Measurements from ENCODE around the gene MTOR. TPM values are rescaled to one million over a fixed set of nuclear protein-coding genes. Genes with fewer than 3 reads are reported as not detected.
A peak's percentile ranks its signal among the peaks of the same experiment; 100 is the strongest.
"Not testable (repeated sequence)": the region's sequence is repeated elsewhere in the genome, so short reads cannot be mapped to it uniquely, and the experiment has no call there.

The MTOR gene
- total RNA-seq, 2 experiments from 2014 or later: 40.7 to 45.4 TPM

DNA sequence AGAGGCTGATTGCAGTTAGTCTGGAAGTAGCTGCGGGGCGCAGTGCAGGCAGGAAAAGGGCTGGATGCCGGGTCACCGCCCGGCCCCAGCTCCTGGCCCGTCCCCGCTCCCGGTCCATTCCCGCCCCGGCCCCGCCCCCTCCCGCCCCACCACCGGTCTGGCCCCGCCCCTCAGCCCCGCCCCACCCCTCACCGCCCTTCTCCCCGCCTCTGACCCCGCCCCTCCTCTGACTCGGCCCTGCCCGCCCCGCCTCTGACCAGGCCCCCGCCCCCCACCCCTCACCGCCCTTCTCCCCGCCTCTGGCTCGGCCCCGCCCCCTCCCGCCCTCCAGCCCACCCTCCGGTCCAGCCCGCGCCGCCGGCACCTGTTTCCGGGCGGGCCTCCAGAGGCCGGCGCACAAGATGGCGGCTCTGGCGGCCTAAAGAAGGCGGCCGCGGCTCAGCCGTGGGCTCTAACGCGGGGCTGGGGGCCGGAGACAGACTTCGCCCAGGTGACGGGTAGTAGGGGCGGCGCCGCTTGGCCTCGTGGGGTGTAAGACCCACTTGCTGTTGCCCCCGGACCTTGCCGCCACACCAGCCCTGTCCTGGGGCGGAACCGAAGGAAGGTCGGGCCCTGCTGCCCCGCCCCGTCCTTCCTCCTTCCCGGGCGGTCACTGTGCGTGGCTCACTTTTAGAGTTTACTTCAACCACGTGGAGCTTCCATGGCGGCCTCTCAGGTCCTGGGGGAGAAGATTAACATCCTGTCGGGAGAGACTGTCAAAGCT is 10.7 kb upstream of the MTOR start, which contains the start of gene UBIAD1:
TSS of gene UBIAD1 (plus strand) at position 367 of the 763 bp plus-strand sequence. CDS start at position 701, 334 bp downstream.
- no peaks in the 10 kb centered on the region for H3K9me3 Mint-ChIP-seq
- peaks cover 27% of the 10 kb centered on the region for H3K4me1 Mint-ChIP-seq
- peak within 1 kb of the TSS; percentile 97 for H3K4me3 Mint-ChIP-seq
- peak; percentile 87 for DNase-seq
- H3K27ac Mint-ChIP-seq: peak within 1 kb of the TSS; percentile 92
- peak; percentile 89 for ATAC-seq (ENCODE audit: low read depth)
- no peaks in the 10 kb centered on the region for H3K27me3 Mint-ChIP-seq
- POLR2A ChIA-PET: interaction anchor here (0.6 to 2.9 kb wide), 9 partner anchors 9 to 637 kb away, joined by 3 to 32 read pairs (median 4); partner anchors contain the start of genes EXOSC10 and MTOR
- peaks cover 18% of the 10 kb centered on the region for H3K36me3 Mint-ChIP-seq

DNA sequence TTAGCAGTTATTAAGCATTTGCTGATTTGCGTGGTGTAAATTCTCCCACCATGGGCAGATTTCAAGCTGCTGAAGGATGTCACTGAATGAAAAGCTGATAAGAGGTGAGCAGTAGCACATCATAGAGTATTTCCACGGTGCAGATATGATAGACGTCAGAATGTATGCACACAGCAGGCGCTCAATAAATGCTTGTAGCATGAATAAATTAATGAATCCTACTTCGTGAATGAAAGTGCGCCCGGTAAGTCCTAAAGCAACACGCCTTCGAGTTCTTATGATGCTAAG is 10.1 kb upstream of the MTOR start:
- Mint-ChIP-seq H3K36me3 (peaks cover 15% of the 10 kb centered on the region), H3K4me3 (peak overlapping the region; percentile 71), H3K27me3 (no peaks in the 10 kb centered on the region), H3K27ac (peak overlapping the region; percentile 9), H3K9me3 (no peaks in the 10 kb centered on the region), H3K4me1 (peaks cover 26% of the 10 kb centered on the region)
- POLR2A ChIA-PET: interaction anchor here (1.4 to 2.9 kb wide), 3 partner anchors 10 to 23 kb away, joined by 3 to 32 read pairs (median 5); partner anchors contain the start of gene MTOR
- DNase-seq: no peak
- ATAC-seq (ENCODE audit: low read depth): no peak

DNA sequence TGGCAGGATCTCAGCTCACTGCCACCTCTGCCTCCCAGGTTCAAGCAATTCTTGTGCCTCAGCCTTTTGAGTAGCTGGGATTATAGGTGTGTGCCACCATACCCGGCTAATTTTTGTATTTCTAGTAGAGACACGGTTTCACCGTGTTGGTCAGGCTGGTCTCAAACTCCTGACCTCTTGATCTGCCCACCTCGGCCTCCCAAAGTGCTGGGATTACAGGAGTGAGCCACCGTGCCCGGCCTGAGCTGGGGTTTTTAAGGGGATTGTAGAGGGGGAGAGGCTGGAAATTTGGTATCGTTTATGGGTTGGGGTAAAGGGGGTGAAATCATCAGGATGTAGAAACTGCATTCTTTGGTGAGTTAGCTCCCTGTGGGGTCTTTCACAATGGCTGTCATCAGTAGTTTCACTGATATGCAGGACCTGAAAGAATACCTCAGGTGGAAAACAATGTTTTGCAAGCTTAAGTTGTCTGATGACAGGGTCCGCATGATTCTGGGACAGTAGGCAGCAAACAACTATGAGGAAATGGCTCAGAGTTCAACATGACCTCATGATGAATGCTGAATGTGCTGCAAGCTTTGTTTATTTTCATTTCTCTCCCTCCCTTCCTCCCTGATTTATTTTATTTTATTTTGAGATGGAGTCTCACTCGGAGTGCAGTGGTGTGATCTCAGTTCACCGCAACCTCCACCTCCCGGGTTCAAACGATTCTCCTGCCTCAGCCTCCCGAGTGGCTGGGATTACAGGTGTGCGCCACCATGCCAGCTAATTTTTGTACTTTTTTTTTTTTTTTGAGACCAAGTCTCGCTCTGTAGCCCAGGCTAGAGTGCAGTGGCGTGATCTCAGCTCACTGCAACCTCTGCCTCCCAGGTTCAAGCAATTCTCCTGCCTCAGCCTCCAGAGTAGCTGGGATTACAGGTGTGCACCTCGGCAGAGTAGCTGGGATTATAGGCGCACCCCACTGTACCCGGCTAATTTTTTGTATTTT is 5.3 kb upstream of the MTOR start:
- ATAC-seq (ENCODE audit: low read depth); H3K27ac Mint-ChIP-seq; H3K4me1 Mint-ChIP-seq; H3K9me3 Mint-ChIP-seq; DNase-seq; H3K27me3 Mint-ChIP-seq; POLR2A ChIA-PET; H3K36me3 Mint-ChIP-seq; H3K4me3 Mint-ChIP-seq: not testable (repeated sequence)

DNA sequence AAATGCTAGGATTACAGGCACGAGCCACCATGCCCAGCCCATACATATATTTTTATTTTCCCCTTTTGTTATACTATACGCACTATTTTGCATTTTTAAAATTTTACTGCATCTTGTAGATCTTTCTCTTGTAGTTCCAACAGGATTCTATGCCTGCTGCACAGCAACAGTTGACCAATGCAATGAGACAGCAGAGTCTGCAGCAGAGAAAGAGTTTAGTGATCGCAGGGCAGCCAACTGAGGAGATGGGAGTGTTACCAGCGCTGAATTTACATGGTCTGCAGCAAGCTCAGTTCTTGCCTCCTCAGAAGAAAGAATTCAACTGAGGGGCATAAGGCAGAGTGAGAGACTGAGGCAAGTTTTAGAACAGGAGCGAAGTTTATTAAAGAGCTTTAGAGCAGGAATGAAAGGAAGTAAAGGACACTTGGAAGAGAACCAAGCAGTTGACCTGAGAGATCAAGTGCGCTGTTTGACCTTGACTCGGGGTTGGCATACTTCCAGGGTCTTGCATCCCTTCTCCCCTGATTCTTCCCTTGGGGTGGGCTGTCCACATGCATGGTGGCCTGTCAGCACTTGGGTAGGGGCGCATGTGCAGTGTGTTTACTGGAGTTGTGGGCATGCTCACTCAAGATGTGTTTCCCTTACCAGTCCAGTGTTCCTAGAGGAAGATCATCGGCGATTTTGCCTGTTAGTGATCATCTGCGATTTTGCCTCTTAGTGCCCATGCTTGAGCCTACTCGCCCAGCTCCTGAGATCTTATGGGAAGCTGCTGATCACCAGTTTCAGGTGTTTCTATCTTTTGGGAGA is 4.1 kb upstream of the MTOR start:
- Mint-ChIP-seq H3K9me3 (no peaks in the 10 kb centered on the region), H3K4me3 (no peak overlapping the region), H3K27me3 (peaks cover 3% of the 10 kb centered on the region), H3K36me3 (no peaks in the 10 kb centered on the region), H3K27ac (no peak overlapping the region), H3K4me1 (peaks cover 11% of the 10 kb centered on the region)
- POLR2A ChIA-PET: interaction anchor here (0.7 kb wide), 1 partner anchor 72 kb away, joined by 6 read pairs; no protein-coding TSS in a partner anchor
- DNase-seq (no peak), ATAC-seq (ENCODE audit: low read depth) (no peak)

DNA sequence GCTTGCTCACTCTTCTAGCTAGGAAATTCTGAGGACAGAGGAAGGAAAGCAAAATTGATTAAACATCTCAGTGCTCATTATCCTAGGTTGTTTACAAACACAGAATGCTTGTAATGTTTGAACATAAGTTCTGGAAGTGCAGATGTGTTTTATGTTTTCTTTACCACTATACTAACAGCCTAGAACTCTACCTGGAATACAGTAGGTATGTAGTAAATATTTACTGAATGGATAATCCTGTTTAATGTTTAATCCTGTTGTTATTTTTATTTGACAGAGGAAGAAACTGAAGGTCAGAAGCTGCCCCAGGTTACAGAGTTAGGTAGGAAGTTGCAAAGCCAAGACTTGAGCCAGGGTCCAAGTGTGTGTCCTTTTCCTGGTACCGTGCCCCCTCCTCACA is 6.1 kb downstream of the MTOR start:
- Mint-ChIP-seq H3K9me3 (no peaks in the 10 kb centered on the region), H3K4me1 (peaks cover under 1% of the 10 kb centered on the region), H3K27ac (no peak overlapping the region), H3K36me3 (peaks cover 26% of the 10 kb centered on the region), H3K27me3 (no peaks in the 10 kb centered on the region), H3K4me3 (no peak overlapping the region)
- no peak for ATAC-seq (ENCODE audit: low read depth)
- POLR2A ChIA-PET: no interaction called here
- no peak for DNase-seq

DNA sequence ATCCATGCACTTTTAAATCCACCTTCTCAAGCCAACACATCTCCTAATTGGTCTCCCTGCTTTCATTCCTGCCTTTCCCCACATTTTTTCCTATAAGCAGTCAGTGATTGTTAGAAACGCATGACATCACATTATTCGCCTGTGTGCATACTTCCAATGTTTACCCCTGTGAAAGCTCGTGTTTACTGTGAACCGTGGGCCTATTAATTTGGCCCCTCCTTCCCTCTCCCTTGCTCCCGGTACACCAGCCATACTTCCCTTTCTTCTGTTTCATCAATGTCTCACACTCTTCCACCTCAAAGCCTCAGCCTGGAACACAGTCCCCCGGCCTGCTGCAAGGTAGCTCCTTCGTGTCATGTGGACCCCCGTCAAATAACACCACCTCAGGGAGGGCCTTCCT is 9.1 kb downstream of the MTOR start:
- H3K4me3 Mint-ChIP-seq: no peak overlapping the region
- H3K36me3 Mint-ChIP-seq: peaks cover 35% of the 10 kb centered on the region
- no peak overlapping the region for H3K27ac Mint-ChIP-seq
- no peak for ATAC-seq (ENCODE audit: low read depth)
- DNase-seq: no peak
- POLR2A ChIA-PET: interaction anchor here (0.6 to 1.4 kb wide), 2 partner anchors 9 to 48 kb away, joined by 5 to 7 read pairs; partner anchors contain the start of gene MTOR
- H3K4me1 Mint-ChIP-seq: peaks cover 1% of the 10 kb centered on the region
- no peaks in the 10 kb centered on the region for H3K9me3 Mint-ChIP-seq
- H3K27me3 Mint-ChIP-seq: no peaks in the 10 kb centered on the region

DNA sequence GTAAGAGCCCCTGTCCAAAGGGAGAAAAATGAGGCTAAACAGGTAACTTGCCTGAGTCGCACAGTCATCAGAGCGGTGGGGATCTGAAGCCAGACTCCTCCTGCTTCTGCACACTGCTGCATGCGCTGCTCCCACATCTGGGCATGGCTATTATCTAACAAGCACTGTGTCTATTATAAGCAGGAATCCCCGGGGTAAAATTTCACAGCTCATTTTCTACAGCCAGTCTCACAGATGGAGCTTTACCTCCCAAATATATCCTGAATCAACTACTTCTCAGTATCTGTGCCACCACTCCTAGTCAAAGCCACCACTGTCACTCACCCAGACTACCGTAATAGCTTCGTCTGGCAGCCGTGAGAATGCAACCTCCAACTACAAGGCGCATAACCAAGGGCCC is 9.8 kb downstream of the MTOR start:
- Mint-ChIP-seq H3K27me3 (no peaks in the 10 kb centered on the region), H3K9me3 (no peaks in the 10 kb centered on the region), H3K36me3 (peaks cover 35% of the 10 kb centered on the region), H3K27ac (no peak overlapping the region), H3K4me3 (no peak overlapping the region), H3K4me1 (peaks cover 1% of the 10 kb centered on the region)
- no peak for ATAC-seq (ENCODE audit: low read depth)
- POLR2A ChIA-PET: interaction anchor here (1.4 kb wide), 1 partner anchor 10 kb away, joined by 7 read pairs; the partner anchor contains the start of gene MTOR
- no peak for DNase-seq

DNA sequence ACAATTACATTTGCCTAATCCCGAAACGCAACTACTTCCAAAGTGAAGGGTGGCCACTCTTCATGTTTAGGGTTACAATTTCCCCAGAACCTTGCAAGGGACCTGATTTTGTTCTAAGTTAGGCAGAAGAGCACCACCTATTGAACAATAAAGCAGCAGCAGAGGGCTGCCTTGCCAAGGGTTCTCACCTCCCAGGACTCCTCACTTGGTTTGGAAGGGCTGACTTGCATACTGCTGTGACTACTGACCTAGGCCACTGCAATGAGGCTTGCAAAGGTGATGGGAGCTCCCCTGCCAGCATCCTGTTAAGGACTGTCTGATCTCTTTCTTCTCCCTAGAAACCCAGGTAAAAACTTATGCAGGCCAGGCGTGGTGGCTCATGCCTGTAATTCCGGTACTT is 14.2 kb downstream of the MTOR start:
- Mint-ChIP-seq H3K27me3 (no peaks in the 10 kb centered on the region), H3K9me3 (no peaks in the 10 kb centered on the region)

DNA sequence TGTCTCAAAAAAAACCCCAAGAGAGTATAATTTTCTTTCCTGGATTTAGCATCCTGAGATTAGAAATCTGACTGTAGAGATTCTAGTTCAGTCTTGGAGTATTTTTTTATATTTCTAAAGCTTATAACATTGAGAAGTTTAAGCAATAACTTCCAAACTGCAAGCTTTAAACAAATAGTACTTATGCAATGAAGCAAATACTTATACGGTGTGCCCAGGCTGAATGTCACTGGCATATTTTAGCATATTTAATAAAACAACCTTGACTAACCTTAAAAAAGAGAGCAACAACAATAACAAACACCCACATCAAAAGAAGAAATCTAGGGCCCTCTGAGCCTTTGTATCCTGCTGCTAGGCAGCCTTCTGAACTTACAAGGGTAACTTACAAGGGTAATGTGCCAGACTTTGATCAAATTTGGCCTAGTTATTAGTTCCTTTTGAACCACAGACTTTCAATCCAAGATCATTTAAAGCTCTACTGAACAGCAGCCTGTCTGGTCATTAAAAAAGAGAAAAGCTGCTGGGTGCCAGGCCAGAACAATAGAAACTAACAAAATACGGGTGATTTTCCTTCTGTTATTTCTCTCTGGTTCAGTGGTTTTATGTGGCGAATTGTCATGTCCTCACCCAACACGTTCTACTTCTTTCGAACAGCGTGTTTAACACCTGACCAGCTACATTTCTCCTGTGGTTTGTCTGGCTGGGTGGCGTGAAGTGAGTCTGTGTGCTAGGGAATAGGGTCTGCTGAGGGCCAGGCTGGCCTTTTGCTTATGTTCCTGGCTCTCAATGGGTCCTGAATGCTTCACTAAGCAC is 16.2 kb downstream of the MTOR start:
- no peak for DNase-seq
- H3K4me3 Mint-ChIP-seq: no peak overlapping the region

More for the DNA sequence above, 14.2 kb downstream of the MTOR start:
- H3K4me3 Mint-ChIP-seq: no peak overlapping the region
- peaks cover 1% of the 10 kb centered on the region for H3K4me1 Mint-ChIP-seq
- ATAC-seq (ENCODE audit: low read depth) (no peak), DNase-seq (no peak)
- no peak overlapping the region for H3K27ac Mint-ChIP-seq
- H3K36me3 Mint-ChIP-seq: peaks cover 23% of the 10 kb centered on the region
- POLR2A ChIA-PET: no interaction called here

DNA sequence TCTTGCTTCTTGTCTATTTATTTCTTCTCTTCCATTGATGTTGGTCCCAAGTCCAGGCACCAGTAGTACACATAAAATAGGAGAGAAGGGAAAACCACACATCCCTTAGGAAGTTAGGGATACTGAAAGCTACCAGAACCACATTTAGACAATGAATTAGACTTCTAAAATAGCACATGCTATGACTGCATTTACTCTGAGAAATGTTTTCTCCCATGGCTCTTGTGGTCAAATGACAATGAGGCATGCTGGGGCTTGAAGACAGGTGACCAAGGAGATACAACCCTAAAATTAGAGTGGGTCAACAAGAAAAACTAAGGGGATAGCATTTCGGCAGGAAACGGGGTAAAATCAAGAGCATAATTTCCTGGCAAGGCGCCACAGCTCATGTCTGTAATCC is 17.1 kb downstream of the MTOR start:
- H3K9me3 Mint-ChIP-seq: no peaks in the 10 kb centered on the region
- H3K27ac Mint-ChIP-seq: no peak overlapping the region
- POLR2A ChIA-PET: no interaction called here
- peaks cover 9% of the 10 kb centered on the region for H3K36me3 Mint-ChIP-seq
- ATAC-seq (ENCODE audit: low read depth): no peak
- H3K4me3 Mint-ChIP-seq: no peak overlapping the region
- H3K4me1 Mint-ChIP-seq: peaks cover 3% of the 10 kb centered on the region
- H3K27me3 Mint-ChIP-seq: no peaks in the 10 kb centered on the region
- DNase-seq: no peak

More for the DNA sequence above, 16.2 kb downstream of the MTOR start:
- Mint-ChIP-seq H3K27me3 (no peaks in the 10 kb centered on the region), H3K27ac (no peak overlapping the region), H3K4me1 (peaks cover 4% of the 10 kb centered on the region), H3K36me3 (peaks cover 15% of the 10 kb centered on the region), H3K9me3 (no peaks in the 10 kb centered on the region)
- POLR2A ChIA-PET: no interaction called here
- ATAC-seq (ENCODE audit: low read depth): no peak

DNA sequence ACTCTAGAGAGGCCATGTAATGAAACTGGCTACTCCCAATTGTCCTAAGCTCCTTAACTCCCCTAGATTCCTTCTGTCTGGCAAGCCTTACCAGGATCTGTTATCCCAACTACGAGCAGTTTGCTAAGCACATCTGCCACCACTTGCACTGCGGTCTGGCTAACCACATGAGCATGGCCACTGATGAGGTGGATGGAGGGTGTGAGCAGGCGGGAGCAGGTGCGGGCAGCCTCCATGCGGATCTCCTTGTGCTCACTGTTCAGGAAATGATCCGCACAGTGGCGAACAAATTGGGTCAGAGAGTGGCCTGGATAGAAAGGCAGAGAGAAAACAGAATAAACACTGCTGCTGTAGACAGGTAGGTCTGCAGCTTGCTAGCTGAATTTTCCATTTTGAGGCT is 24.0 kb downstream of the MTOR start:
- Mint-ChIP-seq H3K9me3 (no peaks in the 10 kb centered on the region), H3K4me3 (no peak overlapping the region), H3K36me3 (peaks cover 19% of the 10 kb centered on the region), H3K27ac (no peak overlapping the region), H3K4me1 (peaks cover 8% of the 10 kb centered on the region), H3K27me3 (no peaks in the 10 kb centered on the region)
- DNase-seq (no peak), ATAC-seq (ENCODE audit: low read depth) (no peak)
- POLR2A ChIA-PET: interaction anchor here (1.5 kb wide), 1 partner anchor 11 kb away, joined by 5 read pairs; no protein-coding TSS in a partner anchor

DNA sequence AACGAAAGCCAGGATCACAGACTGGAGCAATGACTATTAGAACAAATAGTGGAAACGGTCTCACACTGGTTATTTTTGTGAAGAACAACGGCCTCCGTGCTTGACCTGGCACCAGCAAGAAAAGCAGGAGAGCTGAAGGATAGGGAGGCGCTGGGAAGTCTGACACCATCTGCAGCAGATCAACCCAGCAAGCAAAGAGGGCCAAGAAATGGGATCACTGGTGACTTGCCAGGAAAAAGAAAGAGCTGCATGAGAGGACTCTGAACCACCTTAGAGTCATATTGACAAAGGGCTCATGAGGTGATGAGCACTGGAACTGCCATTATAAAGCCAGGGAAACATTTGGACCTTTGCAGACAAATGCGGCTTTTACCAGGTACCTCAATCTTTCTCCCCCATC is 25.0 kb downstream of the MTOR start:
- Mint-ChIP-seq H3K36me3 (peaks cover 23% of the 10 kb centered on the region), H3K4me1 (peaks cover 8% of the 10 kb centered on the region), H3K27me3 (no peaks in the 10 kb centered on the region), H3K9me3 (no peaks in the 10 kb centered on the region), H3K4me3 (no peak overlapping the region), H3K27ac (peak overlapping the region; percentile 50)
- POLR2A ChIA-PET: interaction anchor here (1.5 kb wide), 1 partner anchor 10 kb away, joined by 5 read pairs; no protein-coding TSS in a partner anchor
- ATAC-seq (ENCODE audit: low read depth) (no peak), DNase-seq (no peak)

Measured in activated naive CD8-positive, alpha-beta T cell treated with anti-CD3 and anti-CD28 coated beads, Interleukin-2, amount 10 ng/mL, durations not matched to agents 7 days and 5 days (primary cell).